NT2/D1 (cell line): Measurements from ENCODE around the gene LACC1.

Source experiments
- DNase-seq: peaks from one replicate; pipeline ENCODE4 v3.0.0-alpha.2; 2011; ENCODE audit warnings: low read depth, low spot score
- H3K27me3 ChIP-seq: 2 replicates; pipeline ENCODE4 v1.6.0; 2011; ENCODE audit warnings: mild to moderate bottlenecking; ENCODE audit not compliant: insufficient read length, insufficient read depth
- H3K36me3 ChIP-seq: 2 replicates; pipeline ENCODE4 v1.6.1; 2011; ENCODE audit warnings: mild to moderate bottlenecking, low read length, mixed read lengths; ENCODE audit not compliant: insufficient read depth, insufficient read length
- H3K4me1 ChIP-seq: 2 replicates; pipeline ENCODE4 v1.5.1; 2011; ENCODE audit not compliant: insufficient read depth, insufficient read length
- H3K4me3 ChIP-seq: 2 replicates; pipeline ENCODE4 v1.5.1; 2011; ENCODE audit warnings: low read depth; ENCODE audit not compliant: insufficient read length
- H3K9ac ChIP-seq: 2 replicates; pipeline ENCODE4 v1.6.0; 2011; ENCODE audit warnings: low read depth; ENCODE audit not compliant: insufficient read length
- H3K9me3 ChIP-seq: 2 replicates; pipeline ENCODE4 v1.5.1; 2011; ENCODE audit warnings: mild to moderate bottlenecking, low read length; ENCODE audit not compliant: insufficient read depth
- SUZ12 ChIP-seq: IDR thresholded peaks from 2 replicates; pipeline ENCODE4 v1.6.1; 2011; ENCODE audit not compliant: insufficient read length, insufficient read depth; ENCODE audit errors: extremely low read depth
- YY1 ChIP-seq: IDR thresholded peaks from 2 replicates; pipeline ENCODE4 v1.6.1; 2011; ENCODE audit not compliant: insufficient read length, insufficient read depth
- ZNF274 ChIP-seq: IDR thresholded peaks from 2 replicates; pipeline ENCODE4 v1.6.1; 2011; ENCODE audit warnings: mild to moderate bottlenecking, low read depth, low read length

LACC1 gene

GRCh38 chr13:43911278-43911677 is 31.6 kb downstream of the LACC1 start:
- DNase-seq = no peak
- H3K4me1 ChIP-seq = no peaks in the 10 kb centered on the region
- no peak overlapping the region for H3K4me3 ChIP-seq
- H3K9ac ChIP-seq = no peak overlapping the region
- H3K27me3 ChIP-seq = no peaks in the 10 kb centered on the region
- no peaks in the 10 kb centered on the region for H3K36me3 ChIP-seq
- H3K9me3 ChIP-seq = no peaks in the 10 kb centered on the region
- no peak for TF ChIP-seq ZNF274
- TF ChIP-seq SUZ12 = no peak
- TF ChIP-seq YY1 = no peak

GRCh38 chr13:43911871-43912270 is 32.2 kb downstream of the LACC1 start:
- Histone ChIP-seq H3K4me3 (no peak overlapping the region), H3K4me1 (no peaks in the 10 kb centered on the region), H3K36me3 (no peaks in the 10 kb centered on the region), H3K27me3 (no peaks in the 10 kb centered on the region), H3K9me3 (no peaks in the 10 kb centered on the region), H3K9ac (no peak overlapping the region)
- no peak for TF ChIP-seq ZNF274
- TF ChIP-seq SUZ12 = no peak
- no peak for TF ChIP-seq YY1
- no peak for DNase-seq

- Histone ChIP-seq H3K9me3 (no peaks in the 10 kb centered on the region), H3K9ac (no peak overlapping the region), H3K4me1 (no peaks in the 10 kb centered on the region), H3K4me3 (no peak overlapping the region), H3K27me3 (no peaks in the 10 kb centered on the region), H3K36me3 (no peaks in the 10 kb centered on the region)
- no peak for DNase-seq
- TF ChIP-seq SUZ12 (no peak), ZNF274 (no peak), YY1 (no peak)
These were observed 35.7 kb downstream of the LACC1 start for GRCh38 chr13:43915451-43915850.

- no peak for TF ChIP-seq ZNF274
- TF ChIP-seq YY1 = no peak
- TF ChIP-seq SUZ12 = no peak
- no peaks in the 10 kb centered on the region for H3K9me3 ChIP-seq
- no peak for DNase-seq
These were observed 37.1 kb downstream of the LACC1 start for GRCh38 chr13:43916828-43917227.

GRCh38 chr13:43918636-43919035 is 38.9 kb downstream of the LACC1 start:
- Histone ChIP-seq H3K36me3 (no peaks in the 10 kb centered on the region), H3K4me1 (no peaks in the 10 kb centered on the region)

More at GRCh38 chr13:43916828-43917227, 37.1 kb downstream of the LACC1 start:
- no peak overlapping the region for H3K9ac ChIP-seq
- no peaks in the 10 kb centered on the region for H3K4me1 ChIP-seq
- no peaks in the 10 kb centered on the region for H3K36me3 ChIP-seq
- no peak overlapping the region for H3K4me3 ChIP-seq
- H3K27me3 ChIP-seq = no peaks in the 10 kb centered on the region

GRCh38 chr13:43920965-43921674 is 41.4 kb downstream of the LACC1 start:
- DNase-seq = no peak
- no peak for TF ChIP-seq ZNF274
- TF ChIP-seq SUZ12 = no peak
- no peak for TF ChIP-seq YY1
- Histone ChIP-seq H3K27me3 (no peaks in the 10 kb centered on the region), H3K4me1 (no peaks in the 10 kb centered on the region), H3K36me3 (no peaks in the 10 kb centered on the region), H3K9ac (no peak overlapping the region), H3K9me3 (no peaks in the 10 kb centered on the region), H3K4me3 (no peak overlapping the region)

More at GRCh38 chr13:43918636-43919035, 38.9 kb downstream of the LACC1 start:
- TF ChIP-seq ZNF274 = no peak
- TF ChIP-seq YY1 = no peak
- TF ChIP-seq SUZ12 = no peak
- no peaks in the 10 kb centered on the region for H3K9me3 ChIP-seq
- DNase-seq = no peak
- no peak overlapping the region for H3K4me3 ChIP-seq
- no peaks in the 10 kb centered on the region for H3K27me3 ChIP-seq
- no peak overlapping the region for H3K9ac ChIP-seq

GRCh38 chr13:43924549-43925245 is 45.0 kb downstream of the LACC1 start:
- Histone ChIP-seq H3K4me3 (no peak overlapping the region), H3K9ac (no peak overlapping the region), H3K9me3 (no peaks in the 10 kb centered on the region), H3K36me3 (no peaks in the 10 kb centered on the region), H3K4me1 (no peaks in the 10 kb centered on the region), H3K27me3 (no peaks in the 10 kb centered on the region)
- no peak for TF ChIP-seq ZNF274
- TF ChIP-seq SUZ12 = no peak
- no peak for TF ChIP-seq YY1
- DNase-seq = no peak
